8988T (cell line): Measurements from ENCODE around the gene SLC17A1.
"Not testable (repeated sequence)": the region's sequence is repeated elsewhere in the genome, so short reads cannot be mapped to it uniquely, and the experiment has no call there.

Experiments
- DNase-seq: peaks from one replicate; pipeline ENCODE4 v3.0.0; 2011

SLC17A1 gene

GRCh38 chr6:25756382-25757363 lies 75.2 kb downstream of the SLC17A1 start:
- DNase-seq, result no peak

GRCh38 chr6:25755483-25755882 lies 76.4 kb downstream of the SLC17A1 start:
- DNase-seq, result no peak

GRCh38 chr6:25754535-25754934 lies 77.3 kb downstream of the SLC17A1 start, which contains the start of gene SLC17A4:
Gene SLC17A4 (plus strand): TSS chr6:25754742. CDS start chr6:25761963, 7,221 bp downstream.
- no peak for DNase-seq

GRCh38 chr6:25753079-25753478 lies 78.8 kb downstream of the SLC17A1 start:
- no peak for DNase-seq

GRCh38 chr6:25750906-25751305 lies 80.9 kb downstream of the SLC17A1 start:
- DNase-seq, result no peak

- DNase-seq, result no peak
These were observed 82.0 kb downstream of the SLC17A1 start for GRCh38 chr6:25749837-25750236.

GRCh38 chr6:25748601-25749517 lies 83.0 kb downstream of the SLC17A1 start:
- not testable (repeated sequence) for DNase-seq

GRCh38 chr6:25748049-25748448 lies 83.8 kb downstream of the SLC17A1 start:
- DNase-seq, result no peak

- DNase-seq, result no peak
These were observed 84.4 kb downstream of the SLC17A1 start for GRCh38 chr6:25747477-25747876.

GRCh38 chr6:25746968-25747367 lies 84.9 kb downstream of the SLC17A1 start:
- DNase-seq, result no peak

GRCh38 chr6:25745836-25746235 lies 86.0 kb downstream of the SLC17A1 start:
- DNase-seq, result no peak

GRCh38 chr6:25743868-25744267 lies 88.0 kb downstream of the SLC17A1 start:
- no peak for DNase-seq

GRCh38 chr6:25735261-25735660 lies 96.6 kb downstream of the SLC17A1 start:
- no peak for DNase-seq
